Left hindlimb (tissue), 1 donor: ENCODE measurements around the gene LRMDA.

ENCODE experiments used
- DNase-seq: peaks from one replicate; pipeline ENCODE4 v3.0.0-alpha.2; 2018

Gene LRMDA

GRCh38 chr10:76393875-76394706 is 962.7 kb downstream of the LRMDA start:
- no peak for DNase-seq

GRCh38 chr10:76394707-76395042 is 963.3 kb downstream of the LRMDA start:
- DNase-seq, result no peak

- no peak for DNase-seq
Measured at GRCh38 chr10:76395251-76395650, 963.8 kb downstream of the LRMDA start.

GRCh38 chr10:76396134-76396533 is 964.7 kb downstream of the LRMDA start:
- no peak for DNase-seq

GRCh38 chr10:76397181-76398042 is 966.0 kb downstream of the LRMDA start:
- peak; percentile 56 for DNase-seq

GRCh38 chr10:76398043-76398710 is 966.8 kb downstream of the LRMDA start:
- peak; percentile 49 for DNase-seq

- DNase-seq, result no peak
Measured at GRCh38 chr10:76399226-76399625, 967.8 kb downstream of the LRMDA start.

GRCh38 chr10:76401006-76401405 is 969.6 kb downstream of the LRMDA start:
- no peak for DNase-seq

- no peak for DNase-seq
Measured at GRCh38 chr10:76403912-76404311, 972.5 kb downstream of the LRMDA start.

GRCh38 chr10:76404531-76404930 is 973.1 kb downstream of the LRMDA start:
- DNase-seq, result no peak

GRCh38 chr10:76405922-76406321 is 974.5 kb downstream of the LRMDA start:
- DNase-seq, result no peak

GRCh38 chr10:76408646-76409045 is 977.2 kb downstream of the LRMDA start:
- DNase-seq, result no peak

GRCh38 chr10:76411729-76412435 is 980.5 kb downstream of the LRMDA start:
- DNase-seq, result no peak

- DNase-seq, result no peak
Measured at GRCh38 chr10:76415554-76415953, 984.1 kb downstream of the LRMDA start.

GRCh38 chr10:76416642-76417041 is 985.2 kb downstream of the LRMDA start:
- no peak for DNase-seq

- DNase-seq, result no peak
Measured at GRCh38 chr10:76420725-76421124, 989.3 kb downstream of the LRMDA start.

GRCh38 chr10:76422769-76423168 is 991.3 kb downstream of the LRMDA start:
- no peak for DNase-seq

GRCh38 chr10:76428551-76429367 is 997.3 kb downstream of the LRMDA start:
- DNase-seq, result no peak

GRCh38 chr10:76429368-76430060 is 998.1 kb downstream of the LRMDA start:
- no peak for DNase-seq

GRCh38 chr10:76430061-76430645 is 998.7 kb downstream of the LRMDA start:
- DNase-seq, result no peak
